ENCODE measurements around the gene HERC2. TPM values are rescaled to one million over a fixed set of nuclear protein-coding genes. Genes with fewer than 3 reads are reported as not detected.

Gene HERC2
- total and polyA plus RNA-seq, 2 of the 8 experiments (the other 6 are each of a cell fraction or from before 2014, with no cell fraction given) = 83.0 to 88.7 TPM

DNA sequence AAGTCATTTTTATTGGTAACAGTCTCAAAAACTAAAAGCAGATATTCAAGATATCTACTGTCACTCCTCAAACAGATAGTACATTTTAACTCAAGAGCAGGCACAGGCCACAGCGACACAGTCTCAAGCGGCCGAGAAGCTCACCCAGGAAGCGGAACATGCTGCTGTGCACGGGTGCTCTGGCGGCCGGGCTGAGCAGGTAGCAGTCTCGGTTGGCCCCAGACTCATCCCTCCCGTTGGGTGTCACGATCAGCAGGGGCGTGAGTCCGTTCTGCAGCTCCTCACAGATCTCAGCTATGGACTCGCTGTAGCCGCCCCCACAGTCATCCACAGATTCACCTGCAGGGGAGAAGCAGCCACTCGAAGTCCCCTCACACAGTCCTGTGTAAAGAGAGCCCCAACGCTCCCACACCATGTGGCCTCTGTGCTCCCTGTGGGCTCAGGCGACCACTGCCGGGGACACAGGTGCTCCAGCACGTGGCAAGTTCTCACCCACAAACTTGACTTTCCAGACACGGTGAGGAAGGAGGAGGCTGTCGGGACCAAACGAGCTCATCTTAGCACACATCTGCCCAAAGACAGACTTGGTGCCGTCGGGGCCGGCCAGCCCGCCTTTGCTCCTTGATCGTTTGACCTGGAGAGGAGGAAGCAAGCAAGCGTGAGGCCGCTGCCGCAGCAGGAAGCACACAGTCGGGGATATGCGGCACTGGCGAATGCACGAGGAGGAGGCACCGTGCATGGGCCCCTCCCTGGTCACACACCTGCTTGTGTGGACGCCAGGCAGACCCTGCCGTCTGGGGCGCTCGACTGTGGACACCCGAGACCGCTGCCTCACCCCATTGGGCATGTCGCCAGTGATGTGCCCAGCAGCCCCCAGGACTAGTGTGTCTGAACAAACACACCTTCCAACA, 205.2 kb downstream of the HERC2 start:
- Histone ChIP-seq H3K4me2 (ENCODE audit: insufficient read depth in 1 of 2, low read depth in 2 of 2, low read length in 2 of 2) (no peak overlapping the region), H3K4ac (replicated peaks; ENCODE audit: insufficient read length, low read depth, low read length) (no peak overlapping the region), H3K23me2 (ENCODE audit: low read depth, low read length) (no peaks in the 10 kb centered on the region), H3K36me3 (ENCODE audit: control insufficient read depth in 2 of 4, insufficient read depth in 4 of 4, low read length in 3 of 4) (peaks cover 18 to 49% (median 41%) of the 10 kb centered on the region in 4 experiments; a peak in 7 of 8 replicates), H3K27ac (ENCODE audit: low read depth, low read length) (no peak overlapping the region), H4K8ac (ENCODE audit: extremely low read depth, insufficient read depth, low read length) (no peak overlapping the region), H3K14ac (ENCODE audit: insufficient read length) (no peak overlapping the region), H2AK5ac (ENCODE audit: low read depth, low read length) (no peak overlapping the region), H3K4me3 (ENCODE audit: extremely low read depth in 1 of 4, insufficient read depth in 2 of 4, low read depth in 3 of 4, low read length in 4 of 4) (no peak overlapping the region), H3K9ac (replicated peaks in 1 of 4; ENCODE audit: extremely low read depth in 1 of 4, low read depth in 3 of 4, low read length in 3 of 4) (no peak overlapping the region), H2BK120ac (replicated peaks; ENCODE audit: low read depth, low read length) (no peak overlapping the region), H3K9me3 (ENCODE audit: insufficient read depth in 2 of 2, low read depth in 1 of 2, low read length in 1 of 2) (no peaks in the 10 kb centered on the region), H3K23ac (ENCODE audit: insufficient read length) (no peak overlapping the region), H3K79me1 (ENCODE audit: low read depth, low read length) (no peaks in the 10 kb centered on the region), H2BK5ac (ENCODE audit: low read depth, low read length) (no peak overlapping the region), H2BK15ac (ENCODE audit: low read length) (no peak overlapping the region), H2AFZ (ENCODE audit: low read length) (no peak overlapping the region), H4K5ac (ENCODE audit: insufficient read length, low read depth, low read length) (no peak overlapping the region), H3K18ac (ENCODE audit: extremely low read depth, low read length) (no peak overlapping the region), H3K79me2 (ENCODE audit: control insufficient read depth in 1 of 2, insufficient read depth in 2 of 2, low read length in 2 of 2) (no peaks in the 10 kb centered on the region), H4K91ac (replicated peaks; ENCODE audit: insufficient read length, low read length) (no peak overlapping the region), H3K27me3 (replicated peaks in 1 of 4; ENCODE audit: control insufficient read depth in 3 of 4, extremely low read depth in 1 of 4, insufficient read depth in 3 of 4, low read length in 3 of 4) (no peaks in the 10 kb centered on the region), H2BK12ac (ENCODE audit: low read depth, low read length) (no peak overlapping the region), H4K20me1 (replicated peaks in 1 of 2; ENCODE audit: control insufficient read depth in 1 of 2, insufficient read depth in 2 of 2, low read length in 2 of 2) (peaks cover 0 to 10% of the 10 kb centered on the region in 2 experiments), H3K4me1 (replicated peaks in 1 of 4; ENCODE audit: control insufficient read depth in 3 of 4, insufficient read depth in 4 of 4, low read length in 3 of 4) (no peaks in the 10 kb centered on the region), H3K56ac (replicated peaks; ENCODE audit: insufficient read length, low read depth, low read length) (no peak overlapping the region), H2BK20ac (ENCODE audit: low read length) (no peak overlapping the region)
- TF ChIP-seq KDM1A (IDR thresholded peaks at IDR 0.05; ENCODE audit: borderline replicate concordance, low read length) = no peak
- 88% methylated on average over 40 of the region's 42 CpGs; no CpG with 5 or more reads in 1 of the 2 experiments for WGBS, 2 experiments (ENCODE audit: extremely low coverage in 1 of 2, insufficient coverage in 1 of 2, insufficient read length in 1 of 2, insufficient replicate concordance in 2 of 2, low coverage in 1 of 2, low lambda C conversion rate in 2 of 2, missing lambda C conversion rate in 1 of 2)
- ChIA-PET CTCF (ENCODE audit: partially characterized antibody) (interaction anchor here (1.1 to 5.2 kb wide), 3 partner anchors 8 to 65 kb away, joined by 4 to 52 read pairs (median 4); no protein-coding TSS in a partner anchor), POLR2A (ENCODE audit: partially characterized antibody) (interaction anchor here (0.7 kb wide), 1 partner anchor 13 kb away, joined by 3 read pairs; no protein-coding TSS in a partner anchor)
- FAIRE-seq = no peak
- DNase-seq (ENCODE audit: low read depth in 1 of 2, low spot score in 2 of 2) = no peak
